HG02571 (cell line): ENCODE measurements around the gene PLA2G2F.

ENCODE experiments used
- ATAC-seq: cut with Tn5 transposase; IDR thresholded peaks from one replicate; pipeline ENCODE4 v1.9.1; 2021; ENCODE audit warnings: mild to moderate bottlenecking, moderate library complexity; ENCODE audit not compliant: unreplicated experiment

The PLA2G2F gene

DNA sequence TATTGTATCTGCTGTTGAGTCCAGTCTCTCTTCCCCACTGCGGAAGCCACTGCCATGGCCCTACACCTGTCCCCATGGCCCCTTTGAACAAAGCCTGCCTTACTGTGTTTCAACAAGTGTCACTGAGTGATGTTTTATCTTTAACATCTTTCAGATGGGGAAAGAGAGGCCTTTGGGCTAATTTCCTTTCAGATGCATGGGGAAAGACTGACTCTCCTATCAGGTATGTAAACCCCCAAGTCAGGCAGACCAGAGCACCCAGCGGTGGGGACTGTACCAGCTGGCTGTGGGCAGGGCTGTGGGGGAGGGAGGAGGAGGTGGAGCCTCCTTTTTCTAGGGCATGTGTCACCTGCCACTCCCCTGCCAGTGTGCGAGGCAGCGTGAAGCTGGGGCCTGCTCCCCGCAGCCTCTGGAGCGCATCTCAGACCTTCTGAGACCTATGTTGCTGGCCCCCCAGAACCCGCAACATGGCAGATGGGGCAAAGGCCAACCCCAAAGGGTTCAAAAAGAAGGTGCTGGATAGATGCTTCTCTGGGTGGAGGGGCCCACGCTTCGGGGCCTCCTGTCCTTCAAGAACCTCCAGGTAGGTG is at the start of gene PLA2G2F:
Gene PLA2G2F, plus strand, starts transcription at position 363 of the 590 bp plus-strand sequence. Its CDS starts 105 bp downstream, at position 468.
- ATAC-seq: no peak

GRCh38 chr1:20089328-20090077 is 49.6 kb upstream of the PLA2G2F start:
- no peak for ATAC-seq

DNA sequence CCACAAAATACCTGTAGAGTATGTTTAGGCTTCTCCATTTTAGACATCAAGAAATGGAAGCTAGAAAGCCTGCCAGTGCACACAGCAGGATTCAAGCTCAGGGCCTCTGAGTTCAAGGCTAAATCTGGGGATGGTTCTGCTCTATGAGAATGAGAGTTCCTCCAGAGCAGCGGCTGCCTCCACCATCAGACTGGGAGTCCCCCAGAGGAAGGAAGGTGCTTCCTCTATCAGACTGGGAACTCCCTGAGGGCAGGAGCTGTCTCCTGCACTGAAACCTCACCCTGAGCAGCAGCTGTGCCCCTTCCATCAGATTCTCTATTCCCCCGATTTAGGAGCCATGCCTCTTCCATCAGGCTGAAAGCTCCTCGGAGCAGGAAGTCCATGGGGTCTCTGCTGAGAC is 49.0 kb upstream of the PLA2G2F start:
- ATAC-seq: no peak

GRCh38 chr1:20090641-20091040 is 48.5 kb upstream of the PLA2G2F start:
- ATAC-seq: no peak

DNA sequence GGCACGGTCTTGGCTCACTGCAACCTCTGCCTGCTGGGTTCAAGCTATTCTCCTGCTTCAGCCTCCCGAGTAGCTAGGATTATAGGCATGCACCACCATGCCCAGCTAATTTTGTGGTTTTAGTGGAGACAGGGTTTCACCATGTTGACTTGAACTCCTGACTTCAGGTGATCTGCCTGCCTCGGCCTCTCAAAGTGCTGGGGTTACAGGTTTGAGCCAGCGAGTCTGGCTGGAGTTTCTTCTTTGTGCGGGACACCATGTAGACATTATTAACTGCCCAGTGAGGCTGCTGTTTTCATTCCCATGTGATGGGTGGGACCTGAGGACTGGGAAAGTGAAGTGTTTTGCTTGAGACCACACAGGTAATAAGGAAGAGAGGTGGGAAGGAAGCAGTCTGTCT is 45.8 kb upstream of the PLA2G2F start:
- no peak for ATAC-seq

DNA sequence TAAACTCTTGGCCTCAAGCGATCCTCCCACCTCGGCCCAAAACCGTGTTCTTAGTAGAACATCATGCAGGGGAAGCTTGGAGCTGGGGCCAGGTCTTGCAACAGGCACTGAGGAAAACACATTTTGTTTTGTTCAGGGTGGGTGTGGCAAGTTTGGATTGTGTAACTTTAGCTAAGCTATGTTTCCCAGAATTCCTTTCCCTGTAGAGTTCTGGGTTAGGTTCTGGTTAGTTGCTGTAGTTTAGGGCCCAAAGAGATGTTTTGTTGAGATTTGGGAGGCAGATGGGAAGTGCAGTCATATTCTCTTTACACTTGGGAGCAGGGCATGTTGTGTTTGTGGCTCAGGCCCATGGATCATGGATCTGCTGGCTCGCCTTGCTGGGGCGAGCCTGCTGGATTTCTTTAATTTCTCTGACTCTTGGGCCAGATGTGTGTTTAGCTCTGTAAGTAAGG is 45.2 kb upstream of the PLA2G2F start:
- no peak for ATAC-seq

DNA sequence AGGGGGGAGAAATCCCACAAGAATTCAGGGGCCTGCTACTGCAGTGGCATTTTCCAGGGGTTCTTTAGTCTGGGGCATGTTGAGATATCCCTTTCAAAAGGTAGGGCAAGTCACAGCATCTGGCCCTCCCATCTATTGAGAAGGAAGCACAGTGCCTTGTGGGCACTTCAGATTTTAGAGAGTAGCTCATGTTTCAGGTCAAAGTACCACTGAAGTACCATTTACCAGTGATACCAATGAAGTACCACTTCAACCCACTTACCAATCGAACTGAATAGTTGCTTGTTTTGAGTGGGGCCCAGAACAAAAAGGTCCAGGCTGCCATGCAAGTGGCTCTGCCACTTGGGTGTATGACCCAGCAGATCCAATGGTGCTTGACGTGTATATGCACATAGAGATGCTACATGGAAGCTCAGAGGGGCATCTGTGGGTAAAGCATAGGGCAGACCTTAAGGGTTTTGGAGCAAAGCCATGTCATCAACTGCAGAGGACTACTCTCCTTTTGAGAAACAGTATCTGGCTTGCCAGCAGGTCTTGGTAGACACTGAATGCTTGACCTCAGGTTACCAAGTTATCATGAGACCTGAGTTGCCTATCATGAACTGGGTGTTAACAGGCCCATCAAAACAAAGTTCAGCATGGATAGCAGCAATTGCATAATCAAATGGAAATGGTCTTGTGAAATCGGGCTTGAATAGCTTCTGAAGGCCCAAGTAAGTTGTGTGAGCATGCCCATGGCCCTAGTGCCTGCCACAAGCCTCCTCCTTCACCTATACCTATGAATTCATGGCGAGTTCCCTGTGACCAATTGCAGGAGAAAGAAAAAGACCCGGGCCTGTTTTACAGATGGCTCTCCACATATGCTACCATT is 43.3 kb upstream of the PLA2G2F start:
- ATAC-seq: no peak

GRCh38 chr1:20096840-20097447 is 42.2 kb upstream of the PLA2G2F start:
- no peak for ATAC-seq

DNA sequence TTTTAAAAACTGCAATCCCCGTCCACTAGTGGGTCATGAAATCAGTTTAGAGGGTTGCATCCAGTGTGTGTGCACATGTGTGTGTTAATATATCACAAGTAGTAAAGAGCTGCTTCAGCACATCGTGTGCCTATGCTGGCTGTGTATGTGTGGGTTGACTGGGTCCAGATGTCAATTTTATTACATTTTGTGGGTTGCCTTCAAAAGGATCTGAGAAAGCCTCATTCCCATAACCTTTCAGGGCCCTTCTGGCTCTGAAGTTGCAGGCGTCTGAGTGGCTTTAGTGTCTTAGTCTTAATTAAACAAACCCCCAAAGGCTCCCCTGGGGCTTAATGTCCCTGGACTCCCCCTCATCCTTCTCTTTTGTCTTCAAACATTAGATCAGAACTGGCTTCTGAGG is 39.6 kb upstream of the PLA2G2F start:
- ATAC-seq: no peak

DNA sequence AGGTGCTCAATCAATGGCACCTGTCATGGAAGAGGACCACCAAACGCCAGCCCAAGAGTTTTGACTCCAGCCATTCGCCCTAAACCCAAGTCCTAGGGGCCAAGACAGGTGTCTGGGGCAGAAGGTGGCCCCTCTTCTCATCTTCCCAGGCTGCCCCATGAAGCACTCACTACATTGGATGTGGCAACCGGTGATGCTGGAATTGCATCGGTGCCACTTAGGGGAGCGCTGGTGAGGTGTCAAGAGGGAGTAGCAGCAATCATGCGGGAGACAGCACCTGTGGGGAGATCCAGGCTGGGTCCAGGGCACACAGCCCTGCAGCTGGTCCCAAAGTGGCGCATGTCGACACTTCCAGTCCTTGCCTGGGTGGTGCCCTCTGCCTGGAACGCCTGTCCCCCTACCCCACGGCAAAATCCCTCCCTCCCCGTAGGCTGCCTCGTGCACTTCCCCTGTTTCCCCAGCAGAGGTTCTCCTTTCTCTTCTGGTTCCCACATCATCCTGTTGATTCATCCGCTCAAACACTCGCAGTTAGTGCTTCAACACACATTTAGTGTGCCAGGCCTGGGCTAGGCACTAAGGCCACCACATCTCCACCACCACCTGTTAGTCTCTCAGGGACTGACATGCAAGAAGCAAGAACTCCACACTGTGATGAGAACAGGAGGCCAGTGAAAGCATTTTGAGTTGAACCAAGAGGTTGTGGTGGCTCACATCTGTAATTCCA is 38.3 kb upstream of the PLA2G2F start:
- no peak for ATAC-seq

GRCh38 chr1:20102875-20103274 is 36.2 kb upstream of the PLA2G2F start:
- no peak for ATAC-seq

DNA sequence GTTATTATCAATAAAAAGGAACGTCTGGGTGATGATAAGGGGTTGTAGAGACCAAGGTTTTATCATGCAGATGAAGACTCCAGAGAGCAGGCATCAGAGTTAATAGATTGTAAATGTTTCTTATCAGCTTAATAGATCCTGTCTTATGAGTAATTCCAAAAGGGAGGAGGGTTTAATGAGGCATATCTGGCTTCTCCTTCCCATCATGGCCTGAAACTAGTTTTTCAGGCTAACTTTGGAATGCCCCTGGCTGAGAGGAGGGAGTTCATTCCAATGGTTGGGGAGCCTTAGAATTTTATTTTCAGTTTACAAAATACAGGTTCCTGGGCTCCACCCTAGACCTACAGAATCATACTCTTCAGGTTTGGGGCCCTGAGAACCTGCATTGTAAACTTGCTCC is 33.3 kb upstream of the PLA2G2F start:
- no peak for ATAC-seq

- ATAC-seq: no peak
Observed at GRCh38 chr1:20107351-20107750, 31.8 kb upstream of the PLA2G2F start.

DNA sequence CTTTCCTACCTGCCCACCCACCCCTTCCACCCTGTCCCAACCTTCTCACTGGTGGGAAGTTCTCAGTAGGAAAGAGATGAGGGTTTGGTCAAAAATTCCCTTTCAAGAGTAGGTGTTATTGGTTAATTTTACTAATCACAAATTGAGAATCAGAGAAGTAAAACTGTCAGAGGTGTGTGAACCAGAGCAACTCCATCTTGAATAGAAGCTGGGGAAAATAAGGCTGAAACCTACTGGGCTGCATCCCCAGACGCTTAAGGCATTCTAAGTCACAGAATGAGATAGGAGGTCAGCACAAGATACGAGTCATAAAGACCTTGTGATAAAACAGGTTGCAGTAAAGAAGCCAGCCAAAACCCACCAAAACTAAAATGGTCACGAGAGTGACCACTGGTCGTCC is 31.3 kb upstream of the PLA2G2F start:
- ATAC-seq: no peak

DNA sequence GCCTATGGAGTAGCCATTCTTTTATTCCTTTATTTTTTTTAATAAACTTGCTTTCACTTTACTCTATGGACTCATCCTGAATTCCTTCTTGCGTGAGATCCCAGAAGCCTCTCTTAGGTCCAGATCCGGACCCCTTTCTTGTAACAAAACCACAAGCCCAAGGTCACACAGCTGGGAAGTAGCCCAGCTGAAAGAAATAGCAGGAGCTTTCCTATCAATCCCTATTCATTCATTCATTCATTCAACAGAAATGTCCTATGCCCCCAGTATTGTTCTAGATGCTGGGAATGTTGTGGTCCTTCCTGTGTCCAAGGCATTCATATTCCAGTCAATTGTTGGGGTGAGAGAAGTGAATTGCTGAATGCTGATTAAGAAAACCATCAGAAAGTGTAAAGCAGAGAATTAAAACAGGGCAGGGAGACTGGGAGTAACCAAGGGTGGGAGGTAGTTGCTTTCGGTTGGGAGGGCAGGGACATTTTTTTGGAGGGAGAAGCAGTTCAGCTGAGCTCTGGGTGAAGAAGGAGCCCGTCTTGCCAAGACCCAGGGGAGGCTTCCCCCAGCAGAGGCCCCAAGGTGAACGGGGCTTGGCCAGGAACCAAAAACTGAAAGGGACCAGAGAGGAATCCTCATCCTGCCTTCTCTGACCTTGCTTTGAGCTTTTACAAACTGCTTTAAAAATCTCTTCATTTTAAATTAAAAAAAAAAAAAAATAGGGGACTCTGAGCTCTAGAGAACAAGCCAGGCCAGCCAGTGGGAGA is 30.6 kb upstream of the PLA2G2F start:
- ATAC-seq: no peak

GRCh38 chr1:20109223-20109856 is 29.8 kb upstream of the PLA2G2F start:
- ATAC-seq: no peak

DNA sequence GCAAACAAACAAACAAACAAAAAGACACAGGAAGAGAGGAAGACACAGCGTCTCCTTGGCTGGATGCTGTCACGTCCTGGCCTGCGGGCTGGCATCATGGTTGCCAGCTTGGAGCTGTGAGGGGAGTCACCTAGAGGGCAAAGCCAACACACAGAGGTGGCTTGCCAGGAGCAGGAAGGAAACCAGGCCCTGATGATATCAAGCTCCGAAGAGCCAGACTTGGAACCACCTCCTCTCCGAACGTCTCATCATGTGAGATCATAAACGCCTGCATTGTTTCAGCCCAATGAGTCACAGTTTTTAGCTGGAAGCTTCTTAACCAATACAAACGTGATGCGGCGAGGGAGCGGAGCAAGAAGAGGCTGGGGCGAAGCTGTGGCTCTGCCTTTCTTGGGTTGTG is 28.4 kb upstream of the PLA2G2F start:
- ATAC-seq: no peak

DNA sequence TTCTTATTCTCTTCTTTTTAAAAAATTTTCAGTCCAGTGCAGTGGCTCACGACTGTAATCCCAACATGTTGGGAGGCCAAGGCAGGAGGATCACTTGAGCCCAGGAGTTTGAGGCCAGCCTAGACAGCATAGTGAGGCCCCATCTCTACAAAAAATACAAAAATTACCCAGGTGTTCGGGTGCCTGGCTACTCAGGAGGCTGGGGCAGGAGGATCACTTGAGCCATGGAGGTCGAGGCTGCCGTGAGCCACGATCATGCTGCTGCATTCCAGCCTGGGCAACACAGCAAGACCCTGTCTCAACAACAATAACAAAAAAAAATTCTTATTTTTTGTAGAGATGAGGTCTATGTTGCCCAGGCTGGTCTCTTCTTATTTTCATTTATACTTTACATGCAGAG is 27.7 kb upstream of the PLA2G2F start:
- ATAC-seq: no peak

GRCh38 chr1:20112279-20113000 is 26.7 kb upstream of the PLA2G2F start:
- no peak for ATAC-seq
